Measurements from ENCODE around the gene GOLGA1.

Gene GOLGA1

DNA sequence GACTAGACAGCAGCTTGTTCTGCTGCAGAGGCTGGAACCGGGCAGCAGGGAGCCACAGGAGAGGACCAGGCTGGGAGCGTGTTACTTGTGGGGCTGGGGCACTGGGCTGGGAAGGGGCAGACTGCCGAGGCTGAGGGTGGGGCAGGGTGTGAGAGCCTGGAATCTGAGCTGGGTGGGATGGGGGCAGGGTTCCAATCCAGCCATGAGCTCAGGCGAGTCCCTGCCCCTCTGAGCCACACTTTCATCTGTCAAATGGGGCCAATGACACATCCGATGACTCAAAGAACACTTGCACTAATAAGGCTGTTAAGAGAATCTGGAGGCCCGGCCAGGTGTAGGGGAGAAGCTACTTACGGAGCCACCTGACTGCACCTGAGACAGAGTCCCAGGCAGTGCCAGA is 106.3 kb downstream of the GOLGA1 start:
- no peak for DNase-seq (ENCODE audit: insufficient read length, low spot score)
- TF ChIP-seq, protein P1, sequence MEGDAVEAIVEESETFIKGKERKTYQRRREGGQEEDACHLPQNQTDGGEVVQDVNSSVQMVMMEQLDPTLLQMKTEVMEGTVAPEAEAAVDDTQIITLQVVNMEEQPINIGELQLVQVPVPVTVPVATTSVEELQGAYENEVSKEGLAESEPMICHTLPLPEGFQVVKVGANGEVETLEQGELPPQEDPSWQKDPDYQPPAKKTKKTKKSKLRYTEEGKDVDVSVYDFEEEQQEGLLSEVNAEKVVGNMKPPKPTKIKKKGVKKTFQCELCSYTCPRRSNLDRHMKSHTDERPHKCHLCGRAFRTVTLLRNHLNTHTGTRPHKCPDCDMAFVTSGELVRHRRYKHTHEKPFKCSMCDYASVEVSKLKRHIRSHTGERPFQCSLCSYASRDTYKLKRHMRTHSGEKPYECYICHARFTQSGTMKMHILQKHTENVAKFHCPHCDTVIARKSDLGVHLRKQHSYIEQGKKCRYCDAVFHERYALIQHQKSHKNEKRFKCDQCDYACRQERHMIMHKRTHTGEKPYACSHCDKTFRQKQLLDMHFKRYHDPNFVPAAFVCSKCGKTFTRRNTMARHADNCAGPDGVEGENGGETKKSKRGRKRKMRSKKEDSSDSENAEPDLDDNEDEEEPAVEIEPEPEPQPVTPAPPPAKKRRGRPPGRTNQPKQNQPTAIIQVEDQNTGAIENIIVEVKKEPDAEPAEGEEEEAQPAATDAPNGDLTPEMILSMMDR (IDR thresholded peaks at IDR 0.05; ENCODE audit: insufficient read depth, missing control alignments) = no peak
- no peak for FAIRE-seq

GRCh38 chr9:124831642-124832364 is 109.1 kb downstream of the GOLGA1 start:
- FAIRE-seq (no peak), DNase-seq (ENCODE audit: insufficient read length, low spot score) (no peak)
- TF ChIP-seq, protein P1 (IDR thresholded peaks at IDR 0.05; ENCODE audit: insufficient read depth, missing control alignments) = no peak

DNA sequence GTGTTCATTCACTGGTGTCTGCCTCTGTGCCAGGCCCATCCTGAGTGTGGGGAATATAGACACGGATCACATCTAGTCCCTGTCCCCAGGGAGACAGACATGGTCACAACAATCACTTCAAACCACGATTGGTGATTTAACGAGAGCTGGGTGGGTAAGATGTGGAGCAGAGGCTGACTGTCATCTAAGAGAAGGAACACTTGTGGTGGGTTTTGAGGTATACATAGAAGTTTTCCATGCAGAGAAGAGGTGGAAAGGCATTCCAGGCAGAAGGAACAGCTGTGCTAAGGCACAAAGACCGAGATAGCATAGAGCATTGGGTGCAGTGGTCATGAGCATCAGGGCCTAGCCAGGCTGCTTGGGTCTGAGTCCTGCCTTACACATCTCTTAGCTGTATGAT is 110.3 kb downstream of the GOLGA1 start:
- FAIRE-seq = no peak
- DNase-seq (ENCODE audit: insufficient read length, low spot score) = no peak
- TF ChIP-seq, protein P1 (IDR thresholded peaks at IDR 0.05; ENCODE audit: insufficient read depth, missing control alignments) = no peak

- FAIRE-seq (no peak), DNase-seq (ENCODE audit: insufficient read length, low spot score) (no peak)
- TF ChIP-seq, protein P1 (IDR thresholded peaks at IDR 0.05; ENCODE audit: insufficient read depth, missing control alignments) = no peak
These were observed 111.6 kb downstream of the GOLGA1 start for GRCh38 chr9:124829334-124829669.

DNA sequence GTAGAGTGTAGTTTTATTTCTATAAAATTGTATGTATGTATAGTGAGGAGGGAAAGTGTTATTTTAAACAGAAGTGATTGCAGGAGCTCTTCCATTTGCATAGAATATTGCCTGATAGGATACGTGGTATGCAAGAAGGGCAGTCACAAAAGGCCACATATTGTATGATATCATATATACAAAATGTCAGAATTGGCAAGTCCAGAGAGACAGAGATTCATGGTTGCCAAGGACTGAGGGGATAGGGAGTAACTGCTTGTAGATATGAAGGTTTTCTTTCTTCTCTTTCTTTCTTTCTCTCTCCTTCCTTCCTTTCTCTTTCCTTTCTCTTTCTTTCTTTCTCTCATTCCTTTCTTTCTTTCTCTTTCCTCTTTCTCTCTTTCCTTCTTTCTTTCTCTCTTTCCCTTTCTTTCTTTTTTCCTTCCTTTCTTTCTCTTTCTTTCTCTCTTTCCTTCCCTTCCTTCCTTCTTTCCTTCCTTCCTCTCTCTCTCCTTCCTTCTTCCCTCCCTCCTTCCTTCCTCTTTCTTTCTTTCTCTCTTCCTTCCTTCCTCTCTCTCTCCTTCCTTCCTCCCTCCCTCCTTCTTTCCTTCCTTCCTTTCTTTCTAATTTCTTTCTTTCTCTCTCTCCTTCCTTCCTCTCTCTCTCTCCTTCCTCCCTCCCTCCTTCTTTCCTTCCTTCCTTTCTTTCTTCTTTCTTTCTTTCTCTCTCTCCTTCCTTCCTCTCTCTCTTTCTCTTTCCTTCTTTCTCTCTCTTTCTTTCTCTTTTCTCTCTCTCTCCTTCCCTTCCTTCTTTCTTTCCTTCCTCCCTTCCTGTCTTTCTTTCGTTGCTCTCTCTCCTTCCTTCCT is 112.2 kb downstream of the GOLGA1 start:
- TF ChIP-seq, protein P1 (IDR thresholded peaks at IDR 0.05; ENCODE audit: insufficient read depth, missing control alignments) = no peak

More for the DNA sequence above, 112.2 kb downstream of the GOLGA1 start:
- DNase-seq (ENCODE audit: insufficient read length, low spot score) (no peak), FAIRE-seq (no peak)
